ENCODE data around the gene MAGEB1. TPM values are rescaled to one million over a fixed set of nuclear protein-coding genes. Genes with fewer than 3 reads are reported as not detected.

The MAGEB1 gene
- not detected for polyA plus RNA-seq (2012; ENCODE audit: low read depth, missing spikeins)

GRCh38 chrX:30246769-30247489 is at the start of gene MAGEB1:
Gene MAGEB1 (plus strand): TSS chrX:30247146. CDS start chrX:30250494, 3,348 bp downstream.
- TF ChIP-seq POLR2AphosphoS5 (IDR thresholded peaks at IDR 0.05; ENCODE audit: low read depth, low read length) (no peak), POU2F2 (IDR thresholded peaks at IDR 0.05; ENCODE audit: low read depth, low read length) (no peak), TAF1 (IDR thresholded peaks at IDR 0.05; ENCODE audit: low read depth, low read length) (no peak), SPI1 (IDR thresholded peaks at IDR 0.05; ENCODE audit: low read depth, low read length) (no peak), POLR2A (IDR thresholded peaks at IDR 0.05; ENCODE audit: low read depth, low read length) (no peak), PAX5 (IDR thresholded peaks at IDR 0.05; ENCODE audit: insufficient read depth, low read length, severe bottlenecking) (no peak)
- FAIRE-seq: peak; percentile 9
- DNase-seq (ENCODE audit: insufficient read length, low spot score): no peak

GRCh38 chrX:30212172-30212571 is 34.8 kb upstream of the MAGEB1 start:
- FAIRE-seq (no peak), DNase-seq (ENCODE audit: insufficient read length, low spot score) (no peak)
- TF ChIP-seq POLR2AphosphoS5 (IDR thresholded peaks at IDR 0.05; ENCODE audit: low read depth, low read length) (no peak), SPI1 (IDR thresholded peaks at IDR 0.05; ENCODE audit: low read depth, low read length) (no peak), POLR2A (IDR thresholded peaks at IDR 0.05; ENCODE audit: low read depth, low read length) (no peak), TAF1 (IDR thresholded peaks at IDR 0.05; ENCODE audit: low read depth, low read length) (no peak), PAX5 (IDR thresholded peaks at IDR 0.05; ENCODE audit: insufficient read depth, low read length, severe bottlenecking) (no peak), POU2F2 (IDR thresholded peaks at IDR 0.05; ENCODE audit: low read depth, low read length) (no peak)

- TF ChIP-seq POU2F2 (IDR thresholded peaks at IDR 0.05; ENCODE audit: low read depth, low read length) (no peak), SPI1 (IDR thresholded peaks at IDR 0.05; ENCODE audit: low read depth, low read length) (no peak), POLR2AphosphoS5 (IDR thresholded peaks at IDR 0.05; ENCODE audit: low read depth, low read length) (no peak), PAX5 (IDR thresholded peaks at IDR 0.05; ENCODE audit: insufficient read depth, low read length, severe bottlenecking) (no peak), POLR2A (IDR thresholded peaks at IDR 0.05; ENCODE audit: low read depth, low read length) (no peak), TAF1 (IDR thresholded peaks at IDR 0.05; ENCODE audit: low read depth, low read length) (no peak)
- no peak for FAIRE-seq
Observed at GRCh38 chrX:30215357-30215843, 31.5 kb upstream of the MAGEB1 start, which contains the start of gene MAGEB2. Gene MAGEB2 (plus strand): TSS chrX:30215563. CDS start chrX:30218581, 3,018 bp downstream.

GRCh38 chrX:30217465-30217864 is 29.5 kb upstream of the MAGEB1 start:
- DNase-seq (ENCODE audit: insufficient read length, low spot score) (no peak), FAIRE-seq (no peak)
- TF ChIP-seq POU2F2 (IDR thresholded peaks at IDR 0.05; ENCODE audit: low read depth, low read length): no peak
- no peak for TF ChIP-seq POLR2AphosphoS5 (IDR thresholded peaks at IDR 0.05; ENCODE audit: low read depth, low read length)
- no peak for TF ChIP-seq SPI1 (IDR thresholded peaks at IDR 0.05; ENCODE audit: low read depth, low read length)
- TF ChIP-seq TAF1 (IDR thresholded peaks at IDR 0.05; ENCODE audit: low read depth, low read length): no peak
- TF ChIP-seq POLR2A (IDR thresholded peaks at IDR 0.05; ENCODE audit: low read depth, low read length): no peak
- no peak for TF ChIP-seq PAX5 (IDR thresholded peaks at IDR 0.05; ENCODE audit: insufficient read depth, low read length, severe bottlenecking)

More at GRCh38 chrX:30215357-30215843, 31.5 kb upstream of the MAGEB1 start, which contains the start of gene MAGEB2:
- no peak for DNase-seq (ENCODE audit: insufficient read length, low spot score)

GRCh38 chrX:30219372-30219771 is 27.6 kb upstream of the MAGEB1 start:
- no peak for FAIRE-seq

GRCh38 chrX:30220661-30221060 is 26.3 kb upstream of the MAGEB1 start:
- FAIRE-seq: no peak

More at GRCh38 chrX:30219372-30219771, 27.6 kb upstream of the MAGEB1 start:
- no peak for TF ChIP-seq TAF1 (IDR thresholded peaks at IDR 0.05; ENCODE audit: low read depth, low read length)
- no peak for TF ChIP-seq POU2F2 (IDR thresholded peaks at IDR 0.05; ENCODE audit: low read depth, low read length)
- TF ChIP-seq POLR2AphosphoS5 (IDR thresholded peaks at IDR 0.05; ENCODE audit: low read depth, low read length): no peak
- no peak for TF ChIP-seq SPI1 (IDR thresholded peaks at IDR 0.05; ENCODE audit: low read depth, low read length)
- TF ChIP-seq POLR2A (IDR thresholded peaks at IDR 0.05; ENCODE audit: low read depth, low read length): no peak
- no peak for TF ChIP-seq PAX5 (IDR thresholded peaks at IDR 0.05; ENCODE audit: insufficient read depth, low read length, severe bottlenecking)
- DNase-seq (ENCODE audit: insufficient read length, low spot score): no peak

GRCh38 chrX:30224536-30224935 is 22.4 kb upstream of the MAGEB1 start:
- TF ChIP-seq POLR2A (IDR thresholded peaks at IDR 0.05; ENCODE audit: low read depth, low read length) (no peak), SPI1 (IDR thresholded peaks at IDR 0.05; ENCODE audit: low read depth, low read length) (no peak)
- DNase-seq (ENCODE audit: insufficient read length, low spot score) (no peak), FAIRE-seq (no peak)

More at GRCh38 chrX:30220661-30221060, 26.3 kb upstream of the MAGEB1 start:
- no peak for DNase-seq (ENCODE audit: insufficient read length, low spot score)
- TF ChIP-seq POLR2A (IDR thresholded peaks at IDR 0.05; ENCODE audit: low read depth, low read length) (no peak), SPI1 (IDR thresholded peaks at IDR 0.05; ENCODE audit: low read depth, low read length) (no peak), POLR2AphosphoS5 (IDR thresholded peaks at IDR 0.05; ENCODE audit: low read depth, low read length) (no peak), PAX5 (IDR thresholded peaks at IDR 0.05; ENCODE audit: insufficient read depth, low read length, severe bottlenecking) (no peak), POU2F2 (IDR thresholded peaks at IDR 0.05; ENCODE audit: low read depth, low read length) (no peak), TAF1 (IDR thresholded peaks at IDR 0.05; ENCODE audit: low read depth, low read length) (no peak)

GRCh38 chrX:30228526-30228925 is 18.4 kb upstream of the MAGEB1 start:
- TF ChIP-seq POLR2AphosphoS5 (IDR thresholded peaks at IDR 0.05; ENCODE audit: low read depth, low read length) (no peak), PAX5 (IDR thresholded peaks at IDR 0.05; ENCODE audit: insufficient read depth, low read length, severe bottlenecking) (no peak), SPI1 (IDR thresholded peaks at IDR 0.05; ENCODE audit: low read depth, low read length) (no peak), TAF1 (IDR thresholded peaks at IDR 0.05; ENCODE audit: low read depth, low read length) (no peak), POLR2A (IDR thresholded peaks at IDR 0.05; ENCODE audit: low read depth, low read length) (no peak), POU2F2 (IDR thresholded peaks at IDR 0.05; ENCODE audit: low read depth, low read length) (no peak)
- FAIRE-seq: no peak
- no peak for DNase-seq (ENCODE audit: insufficient read length, low spot score)

- DNase-seq (ENCODE audit: insufficient read length, low spot score) (no peak), FAIRE-seq (no peak)
- TF ChIP-seq POLR2AphosphoS5 (IDR thresholded peaks at IDR 0.05; ENCODE audit: low read depth, low read length) (no peak), POU2F2 (IDR thresholded peaks at IDR 0.05; ENCODE audit: low read depth, low read length) (no peak), SPI1 (IDR thresholded peaks at IDR 0.05; ENCODE audit: low read depth, low read length) (no peak), POLR2A (IDR thresholded peaks at IDR 0.05; ENCODE audit: low read depth, low read length) (no peak), PAX5 (IDR thresholded peaks at IDR 0.05; ENCODE audit: insufficient read depth, low read length, severe bottlenecking) (no peak), TAF1 (IDR thresholded peaks at IDR 0.05; ENCODE audit: low read depth, low read length) (no peak)
Observed at GRCh38 chrX:30230395-30230794, 16.6 kb upstream of the MAGEB1 start, which contains the start of gene MAGEB3. Gene MAGEB3 (plus strand): TSS chrX:30230657. CDS start chrX:30235925, 5,268 bp downstream.
